BE2C (cell line): Measurements from ENCODE around the gene SELL. TPM values are rescaled to one million over a fixed set of nuclear protein-coding genes. Genes with fewer than 3 reads are reported as not detected.

Source experiments
- DNase-seq: peaks from one replicate; pipeline ENCODE4 v3.0.0-alpha.2; 2020
- H3K27me3 ChIP-seq: fragments of 250-450 bp; sonication (Bioruptor Pico); 2 replicates; pipeline ENCODE4 v1.5.1; 2020; ENCODE audit warnings: mild to moderate bottlenecking
- H3K36me3 ChIP-seq: fragments of 250-450 bp; sonication (Bioruptor Pico); 2 replicates; pipeline ENCODE4 v1.5.1; 2020; ENCODE audit warnings: mild to moderate bottlenecking
- H3K4me1 ChIP-seq: fragments of 250-450 bp; sonication (Bioruptor Pico); 2 replicates; pipeline ENCODE4 v1.5.1; 2020
- H3K4me3 ChIP-seq: 2 replicates; pipeline ENCODE4 v1.5.1; 2011; ENCODE audit warnings: low read depth, low read length
- H3K9me3 ChIP-seq: fragments of 250-450 bp; sonication (Bioruptor Pico); 2 replicates; pipeline ENCODE4 v1.5.1; 2020
- CTCF ChIP-seq: IDR thresholded peaks from 2 replicates; pipeline ENCODE4 v1.5.1; 2012; ENCODE audit warnings: mild to moderate bottlenecking, low read depth, low read length
- polyA plus RNA-seq: library from polyadenylated mRNA; unstranded; fragments of >200 nt; gene quantifications from one replicate; pipeline ENCODE4 v1.2.1, GENCODE V29; 2012; ENCODE audit warnings: low read depth, missing spikeins; ENCODE audit not compliant: insufficient read length, insufficient read depth

The SELL gene
- polyA plus RNA-seq, result not detected

- no peak within 1 kb of the TSS; the same call in 1 of the 2 replicates for H3K4me3 ChIP-seq
- peak; percentile 89 for TF ChIP-seq CTCF
Measured at GRCh38 chr1:169711469-169712308, at the start of gene SELL. SELL (minus strand) TSS chr1:169711620; CDS start chr1:169711498, 122 bp downstream.

GRCh38 chr1:169759038-169759437 is 47.6 kb upstream of the SELL start:
- no peak overlapping the region for H3K4me3 ChIP-seq
- DNase-seq, result no peak
- TF ChIP-seq CTCF, result no peak
- H3K36me3 ChIP-seq, result no peaks in the 10 kb centered on the region
- H3K4me1 ChIP-seq, result no peaks in the 10 kb centered on the region
- no peaks in the 10 kb centered on the region for H3K27me3 ChIP-seq
- H3K9me3 ChIP-seq, result no peaks in the 10 kb centered on the region

More at GRCh38 chr1:169711469-169712308, at the start of gene SELL:
- peak; percentile 51 for DNase-seq
- Histone ChIP-seq H3K27me3 (peaks cover 16% of the 10 kb centered on the region), H3K9me3 (no peaks in the 10 kb centered on the region), H3K36me3 (no peaks in the 10 kb centered on the region), H3K4me1 (no peaks in the 10 kb centered on the region)

- no peak for DNase-seq
- TF ChIP-seq CTCF, result no peak
- Histone ChIP-seq H3K27me3 (no peaks in the 10 kb centered on the region), H3K4me1 (no peaks in the 10 kb centered on the region), H3K9me3 (no peaks in the 10 kb centered on the region), H3K36me3 (no peaks in the 10 kb centered on the region), H3K4me3 (no peak overlapping the region)
Measured at GRCh38 chr1:169753549-169753948, 42.1 kb upstream of the SELL start.

GRCh38 chr1:169750041-169750440 is 38.6 kb upstream of the SELL start:
- H3K36me3 ChIP-seq, result no peaks in the 10 kb centered on the region
- DNase-seq, result no peak
- H3K4me3 ChIP-seq, result no peak overlapping the region
- no peaks in the 10 kb centered on the region for H3K27me3 ChIP-seq
- no peaks in the 10 kb centered on the region for H3K4me1 ChIP-seq
- no peak for TF ChIP-seq CTCF
- H3K9me3 ChIP-seq, result no peaks in the 10 kb centered on the region

- no peak for TF ChIP-seq CTCF
- H3K4me1 ChIP-seq, result no peaks in the 10 kb centered on the region
Measured at GRCh38 chr1:169746550-169746949, 35.1 kb upstream of the SELL start.

More at GRCh38 chr1:169746550-169746949, 35.1 kb upstream of the SELL start:
- Histone ChIP-seq H3K36me3 (no peaks in the 10 kb centered on the region), H3K9me3 (no peaks in the 10 kb centered on the region), H3K4me3 (no peak overlapping the region), H3K27me3 (peaks cover under 1% of the 10 kb centered on the region; the same call in 1 of the 2 replicates)
- no peak for DNase-seq
